Measurements from ENCODE around the gene AUTS2.

AUTS2 gene

DNA sequence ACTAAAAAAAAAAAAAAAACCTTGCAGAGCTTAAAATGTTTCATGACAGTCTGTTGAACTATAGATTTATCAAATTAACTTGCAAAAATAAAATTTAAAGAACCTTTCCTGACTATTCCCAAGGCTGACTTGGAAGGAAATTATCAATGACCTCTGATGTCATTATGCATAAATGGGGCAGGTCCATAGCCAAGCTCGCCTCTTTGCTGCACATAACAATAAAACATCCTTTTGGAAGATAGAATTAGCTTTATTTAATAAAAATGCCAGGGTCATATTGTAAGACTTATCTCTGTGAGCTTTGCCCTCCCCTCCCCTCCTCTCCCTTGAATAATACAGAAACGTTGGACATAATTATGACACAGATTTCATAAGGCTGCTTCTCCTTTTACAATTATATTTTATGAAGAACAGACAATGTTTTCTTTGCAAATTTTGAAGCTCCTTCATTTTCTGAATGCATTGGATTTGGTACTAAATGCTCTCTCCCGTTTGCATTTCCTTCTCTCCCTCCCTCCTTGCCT, 444.8 kb downstream of the AUTS2 start:
- TF ChIP-seq, protein P1, sequence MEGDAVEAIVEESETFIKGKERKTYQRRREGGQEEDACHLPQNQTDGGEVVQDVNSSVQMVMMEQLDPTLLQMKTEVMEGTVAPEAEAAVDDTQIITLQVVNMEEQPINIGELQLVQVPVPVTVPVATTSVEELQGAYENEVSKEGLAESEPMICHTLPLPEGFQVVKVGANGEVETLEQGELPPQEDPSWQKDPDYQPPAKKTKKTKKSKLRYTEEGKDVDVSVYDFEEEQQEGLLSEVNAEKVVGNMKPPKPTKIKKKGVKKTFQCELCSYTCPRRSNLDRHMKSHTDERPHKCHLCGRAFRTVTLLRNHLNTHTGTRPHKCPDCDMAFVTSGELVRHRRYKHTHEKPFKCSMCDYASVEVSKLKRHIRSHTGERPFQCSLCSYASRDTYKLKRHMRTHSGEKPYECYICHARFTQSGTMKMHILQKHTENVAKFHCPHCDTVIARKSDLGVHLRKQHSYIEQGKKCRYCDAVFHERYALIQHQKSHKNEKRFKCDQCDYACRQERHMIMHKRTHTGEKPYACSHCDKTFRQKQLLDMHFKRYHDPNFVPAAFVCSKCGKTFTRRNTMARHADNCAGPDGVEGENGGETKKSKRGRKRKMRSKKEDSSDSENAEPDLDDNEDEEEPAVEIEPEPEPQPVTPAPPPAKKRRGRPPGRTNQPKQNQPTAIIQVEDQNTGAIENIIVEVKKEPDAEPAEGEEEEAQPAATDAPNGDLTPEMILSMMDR (IDR thresholded peaks at IDR 0.05) = no peak
- H3K36me3 ChIP-seq = no peaks in the 10 kb centered on the region
- no peaks in the 10 kb centered on the region for H3K27me3 ChIP-seq
- H3K4me3 ChIP-seq (ENCODE audit: low read depth in 1 of 2, low read length in 1 of 2) = no peak overlapping the region
- H3K4me1 ChIP-seq (ENCODE audit: control insufficient read depth in 1 of 2, insufficient read depth in 1 of 2, low read depth in 1 of 2, low read length in 1 of 2) = no peaks in the 10 kb centered on the region
- H3K27ac ChIP-seq = no peak overlapping the region
- H3K9me3 ChIP-seq = no peaks in the 10 kb centered on the region

- H3K27ac ChIP-seq = no peak overlapping the region
- TF ChIP-seq, protein P1 (IDR thresholded peaks at IDR 0.05) = no peak
- no peak overlapping the region for H3K4me3 ChIP-seq (ENCODE audit: low read depth in 1 of 2, low read length in 1 of 2)
- no peaks in the 10 kb centered on the region for H3K9me3 ChIP-seq
- no peaks in the 10 kb centered on the region for H3K27me3 ChIP-seq
- H3K4me1 ChIP-seq (ENCODE audit: control insufficient read depth in 1 of 2, insufficient read depth in 1 of 2, low read depth in 1 of 2, low read length in 1 of 2) = no peaks in the 10 kb centered on the region
- no peaks in the 10 kb centered on the region for H3K36me3 ChIP-seq
These were observed 445.8 kb downstream of the AUTS2 start for GRCh38 chr7:70044064-70044463.

GRCh38 chr7:70044525-70044924, 446.2 kb downstream of the AUTS2 start:
- no peak overlapping the region for H3K4me3 ChIP-seq (ENCODE audit: low read depth in 1 of 2, low read length in 1 of 2)
- TF ChIP-seq, protein P1 (IDR thresholded peaks at IDR 0.05) = no peak
- H3K27ac ChIP-seq = no peak overlapping the region
- H3K4me1 ChIP-seq (ENCODE audit: control insufficient read depth in 1 of 2, insufficient read depth in 1 of 2, low read depth in 1 of 2, low read length in 1 of 2) = no peaks in the 10 kb centered on the region
- no peaks in the 10 kb centered on the region for H3K27me3 ChIP-seq
- H3K36me3 ChIP-seq = no peaks in the 10 kb centered on the region
- H3K9me3 ChIP-seq = no peaks in the 10 kb centered on the region

DNA sequence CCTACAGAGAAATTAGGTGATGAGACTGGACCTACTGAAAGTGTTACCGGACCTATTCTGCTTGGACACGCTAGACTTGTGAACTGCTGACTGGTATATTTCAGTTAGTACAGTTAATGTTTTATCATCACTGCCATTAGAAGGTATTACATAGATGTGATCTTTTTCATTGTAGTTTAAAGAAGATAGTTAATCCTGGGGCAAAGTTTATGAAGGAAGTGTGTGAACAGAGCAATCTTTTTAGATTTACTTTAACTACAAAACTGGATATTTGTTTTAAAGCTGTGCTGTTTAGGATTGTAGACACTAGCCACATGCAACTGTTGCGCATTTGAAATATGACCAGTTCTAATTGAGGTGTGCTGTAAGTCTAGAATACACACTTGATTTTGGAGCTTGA, 446.7 kb downstream of the AUTS2 start:
- no peaks in the 10 kb centered on the region for H3K9me3 ChIP-seq
- H3K4me3 ChIP-seq (ENCODE audit: low read depth in 1 of 2, low read length in 1 of 2) = no peak overlapping the region
- no peaks in the 10 kb centered on the region for H3K36me3 ChIP-seq
- H3K27me3 ChIP-seq = no peaks in the 10 kb centered on the region
- no peak overlapping the region for H3K27ac ChIP-seq
- TF ChIP-seq, protein P1 (IDR thresholded peaks at IDR 0.05) = no peak
- no peaks in the 10 kb centered on the region for H3K4me1 ChIP-seq (ENCODE audit: control insufficient read depth in 1 of 2, insufficient read depth in 1 of 2, low read depth in 1 of 2, low read length in 1 of 2)

- TF ChIP-seq, protein P1 (IDR thresholded peaks at IDR 0.05) = no peak
- Histone ChIP-seq H3K36me3 (no peaks in the 10 kb centered on the region), H3K27me3 (no peaks in the 10 kb centered on the region), H3K4me1 (ENCODE audit: control insufficient read depth in 1 of 2, insufficient read depth in 1 of 2, low read depth in 1 of 2, low read length in 1 of 2) (no peaks in the 10 kb centered on the region), H3K9me3 (no peaks in the 10 kb centered on the region), H3K27ac (no peak overlapping the region), H3K4me3 (ENCODE audit: low read depth in 1 of 2, low read length in 1 of 2) (no peak overlapping the region)
These were observed 449.1 kb downstream of the AUTS2 start for GRCh38 chr7:70047384-70047783.

Data from neutrophil (primary cell).